Prostate gland (tissue), 2 donors: ENCODE measurements around the gene PTPRG.

Source experiments
- CTCF ChIP-seq, 4 experiments: fragments of 200-600 bp in 2 of 4; fragments of 450-650 bp in 2 of 4; sonication (generic) in 2 of 4; IDR thresholded peaks; 1 replicate in 3 of 4; 2 replicates in 1 of 4; pipeline ENCODE4 v1.5.1; 2016 to 2019; ENCODE audit warnings: antibody characterized with exemption in 4 of 4, mild to moderate bottlenecking in 2 of 4, moderate library complexity in 2 of 4
- POLR2AphosphoS5 ChIP-seq: sonication (generic); formaldehyde crosslinking; IDR thresholded peaks from one replicate; pipeline ENCODE4 v1.6.1; 2017; ENCODE audit warnings: antibody characterized with exemption

- TF ChIP-seq CTCF (IDR thresholded peaks at IDR 0.05) (no peak), POLR2AphosphoS5 (peak; percentile 79)
These were observed 598.3 kb downstream of the PTPRG start for GRCh38 chr3:62159709-62160092.
